Measurements from ENCODE around the gene DHX29. TPM values are rescaled to one million over a fixed set of nuclear protein-coding genes. Genes with fewer than 3 reads are reported as not detected.

The DHX29 gene, protein sequence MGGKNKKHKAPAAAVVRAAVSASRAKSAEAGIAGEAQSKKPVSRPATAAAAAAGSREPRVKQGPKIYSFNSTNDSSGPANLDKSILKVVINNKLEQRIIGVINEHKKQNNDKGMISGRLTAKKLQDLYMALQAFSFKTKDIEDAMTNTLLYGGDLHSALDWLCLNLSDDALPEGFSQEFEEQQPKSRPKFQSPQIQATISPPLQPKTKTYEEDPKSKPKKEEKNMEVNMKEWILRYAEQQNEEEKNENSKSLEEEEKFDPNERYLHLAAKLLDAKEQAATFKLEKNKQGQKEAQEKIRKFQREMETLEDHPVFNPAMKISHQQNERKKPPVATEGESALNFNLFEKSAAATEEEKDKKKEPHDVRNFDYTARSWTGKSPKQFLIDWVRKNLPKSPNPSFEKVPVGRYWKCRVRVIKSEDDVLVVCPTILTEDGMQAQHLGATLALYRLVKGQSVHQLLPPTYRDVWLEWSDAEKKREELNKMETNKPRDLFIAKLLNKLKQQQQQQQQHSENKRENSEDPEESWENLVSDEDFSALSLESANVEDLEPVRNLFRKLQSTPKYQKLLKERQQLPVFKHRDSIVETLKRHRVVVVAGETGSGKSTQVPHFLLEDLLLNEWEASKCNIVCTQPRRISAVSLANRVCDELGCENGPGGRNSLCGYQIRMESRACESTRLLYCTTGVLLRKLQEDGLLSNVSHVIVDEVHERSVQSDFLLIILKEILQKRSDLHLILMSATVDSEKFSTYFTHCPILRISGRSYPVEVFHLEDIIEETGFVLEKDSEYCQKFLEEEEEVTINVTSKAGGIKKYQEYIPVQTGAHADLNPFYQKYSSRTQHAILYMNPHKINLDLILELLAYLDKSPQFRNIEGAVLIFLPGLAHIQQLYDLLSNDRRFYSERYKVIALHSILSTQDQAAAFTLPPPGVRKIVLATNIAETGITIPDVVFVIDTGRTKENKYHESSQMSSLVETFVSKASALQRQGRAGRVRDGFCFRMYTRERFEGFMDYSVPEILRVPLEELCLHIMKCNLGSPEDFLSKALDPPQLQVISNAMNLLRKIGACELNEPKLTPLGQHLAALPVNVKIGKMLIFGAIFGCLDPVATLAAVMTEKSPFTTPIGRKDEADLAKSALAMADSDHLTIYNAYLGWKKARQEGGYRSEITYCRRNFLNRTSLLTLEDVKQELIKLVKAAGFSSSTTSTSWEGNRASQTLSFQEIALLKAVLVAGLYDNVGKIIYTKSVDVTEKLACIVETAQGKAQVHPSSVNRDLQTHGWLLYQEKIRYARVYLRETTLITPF (N-terminal part only)
- total RNA-seq, result 23.9 and 30.7 TPM in 2 replicates

DNA sequence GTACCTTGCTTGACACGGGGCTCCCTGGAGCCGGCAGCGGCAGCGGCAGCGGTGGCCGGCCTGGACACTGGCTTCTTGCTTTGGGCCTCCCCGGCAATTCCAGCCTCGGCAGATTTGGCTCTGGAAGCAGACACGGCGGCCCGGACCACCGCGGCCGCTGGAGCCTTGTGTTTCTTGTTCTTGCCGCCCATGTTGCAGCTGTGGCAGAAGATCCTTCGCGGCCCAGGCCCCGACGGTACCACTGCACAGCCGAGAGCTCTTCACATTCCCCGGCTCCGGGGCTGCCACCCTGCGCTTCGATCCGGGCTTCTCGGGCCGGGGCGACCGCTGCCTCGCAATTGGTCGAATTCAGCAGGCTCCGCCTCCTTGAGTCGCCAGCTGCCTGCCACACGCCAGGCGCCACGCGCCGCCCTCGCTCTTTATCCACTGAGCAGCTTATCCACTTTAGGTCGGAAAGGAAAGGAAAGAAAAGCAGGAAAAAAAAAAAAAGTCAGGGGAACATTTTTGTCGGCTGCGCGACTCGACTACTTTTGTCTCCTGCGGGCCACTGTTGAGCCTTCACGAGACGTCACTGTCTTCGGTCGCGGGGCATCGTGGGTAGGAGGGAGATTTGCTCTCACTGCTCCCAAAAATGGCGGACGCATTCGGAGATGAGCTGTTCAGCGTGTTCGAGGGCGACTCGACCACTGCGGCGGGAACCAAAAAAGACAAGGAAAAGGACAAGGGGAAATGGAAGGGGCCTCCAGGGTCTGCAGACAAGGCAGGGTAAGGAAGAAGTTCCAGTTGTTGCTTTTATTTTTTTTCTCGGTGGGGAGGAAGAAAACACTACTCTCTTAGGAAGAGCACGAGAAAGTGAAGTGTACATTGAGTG is at the start of gene DHX29, which contains the start of gene MTREX:
Gene DHX29 (minus strand): TSS at position 312 of the 871 bp plus-strand sequence. CDS start 121 bp downstream, at position 191.
Gene MTREX (plus strand): TSS at position 607 of the 871 bp plus-strand sequence. CDS start 25 bp downstream, at position 632.

DNA sequence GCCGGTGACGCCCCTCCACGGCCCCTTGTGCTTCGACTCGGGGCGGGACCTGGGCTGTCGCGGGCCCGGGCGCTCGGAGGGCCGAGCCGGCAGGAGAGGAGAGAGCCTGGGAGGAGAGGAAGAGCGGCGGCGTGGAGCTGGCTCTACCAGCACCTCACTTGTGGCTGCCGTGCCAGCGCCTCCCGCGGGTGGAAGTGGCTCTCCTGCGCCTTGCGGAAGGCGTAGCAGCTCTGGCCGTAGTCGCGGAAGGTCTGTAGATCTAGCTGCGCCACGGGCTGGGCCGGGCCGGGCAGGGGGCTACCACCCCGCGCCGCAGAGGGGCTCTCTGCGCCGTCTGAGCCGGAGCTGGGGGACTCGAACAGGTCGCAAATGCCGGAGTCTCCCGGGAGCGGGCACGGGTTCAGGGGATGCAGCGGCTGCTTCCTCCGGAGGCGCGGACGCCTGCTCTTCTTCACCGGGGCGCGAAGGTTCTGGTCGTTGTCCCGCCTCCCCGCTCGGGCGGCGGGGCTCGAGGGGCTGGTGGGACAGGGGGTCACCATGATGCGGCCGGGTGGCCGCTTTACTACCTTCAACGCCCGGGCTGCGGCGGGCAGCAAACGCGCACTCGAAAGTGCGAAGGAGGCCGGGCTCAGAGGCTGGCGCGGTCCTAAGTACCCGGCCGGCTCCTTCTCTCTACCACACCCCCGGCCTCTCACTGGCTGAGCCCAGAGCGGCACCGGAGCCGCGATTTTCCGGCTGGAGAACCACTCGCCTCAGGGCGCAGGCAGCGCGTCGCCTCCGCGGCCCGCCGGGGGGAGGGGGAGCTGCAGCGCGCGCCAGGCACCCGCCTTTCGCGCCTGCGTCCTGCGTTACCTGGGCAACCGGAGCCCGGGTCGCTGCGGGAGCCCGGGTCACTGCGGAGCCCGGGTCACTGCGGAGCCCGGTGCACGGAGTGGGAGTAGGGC is 74.2 kb downstream of the DHX29 start, which contains the start of gene CCNO:
Gene CCNO (minus strand): TSS at position 624 of the 944 bp plus-strand sequence. CDS start 85 bp downstream, at position 539.

DNA sequence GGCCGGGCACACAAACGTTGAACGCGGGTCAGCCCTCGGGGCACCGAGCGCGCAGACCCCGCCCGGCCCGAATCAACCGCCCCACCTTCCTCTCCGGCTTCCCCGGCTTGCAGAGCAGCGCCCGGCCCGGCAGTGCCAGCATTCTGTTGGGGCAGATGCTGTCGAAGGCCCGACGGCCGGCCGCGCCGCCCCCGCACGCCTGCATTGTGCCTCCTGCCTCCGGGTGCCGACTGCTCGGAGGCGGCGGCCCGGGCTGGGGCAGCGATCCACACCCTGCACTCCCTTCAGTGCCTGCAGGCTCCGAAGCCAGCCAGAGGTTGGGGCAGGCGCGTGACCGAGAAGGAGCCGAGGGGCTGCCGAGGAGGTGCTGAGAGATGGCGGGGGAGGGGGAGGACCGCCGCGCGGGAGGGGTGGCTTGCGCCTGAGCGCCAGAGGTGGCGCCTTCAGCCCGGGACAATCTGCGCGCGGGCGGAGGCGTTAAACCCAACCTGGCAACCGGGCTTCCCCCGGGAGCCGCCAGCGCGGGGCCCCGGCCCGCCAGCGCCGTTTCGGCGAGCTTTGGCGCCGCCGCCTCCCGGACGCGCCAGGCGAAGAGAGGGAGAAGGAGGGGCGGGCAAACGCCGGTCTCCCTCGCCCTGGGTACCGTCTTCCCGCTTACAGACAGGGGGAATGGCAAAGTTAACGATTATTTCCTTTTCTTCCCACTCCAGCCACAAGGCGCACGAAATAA is 80.4 kb downstream of the DHX29 start, which contains the start of gene MCIDAS:
Gene MCIDAS (minus strand): TSS at position 382 of the 730 bp plus-strand sequence. CDS start 177 bp downstream, at position 205.

Other genes starting within 250 kb of the DHX29 start
- not detected in 2 replicates for gene GZMA, start 205.0 kb downstream of the DHX29 start, total RNA-seq
- gene GPX8, start 147.5 kb downstream of the DHX29 start, total RNA-seq, result 11.6 and 35.5 TPM in 2 replicates
- gene CDC20B, start 134.5 kb downstream of the DHX29 start, total RNA-seq, result under 0.01 TPM in 1 of 2 replicates, not detected in the other
- 0.07 TPM in 1 of 2 replicates, not detected in the other for gene MCIDAS, start 80.4 kb downstream of the DHX29 start, total RNA-seq
- 1.6 and 2.1 TPM in 2 replicates for gene CCNO, start 74.1 kb downstream of the DHX29 start, total RNA-seq
- 110 and 125 TPM in 2 replicates for gene MTREX, start 295 bp upstream of the DHX29 start, total RNA-seq
- gene PLPP1, start 227.3 kb upstream of the DHX29 start, total RNA-seq, result 20.8 and 21.7 TPM in 2 replicates